ENCODE results near the gene HSF5. TPM values are rescaled to one million over a fixed set of nuclear protein-coding genes. Genes with fewer than 3 reads are reported as not detected.
"Not testable (repeated sequence)": the region's sequence is repeated elsewhere in the genome, so short reads cannot be mapped to it uniquely, and the experiment has no call there.

The HSF5 gene
- total RNA-seq, 1 donor from 2014 or later, result not detected

GRCh38 chr17:58503866-58504265 is 15.7 kb upstream of the HSF5 start:
- no peak for TF ChIP-seq CTCF (IDR thresholded peaks at IDR 0.05; ENCODE audit: borderline replicate concordance)
- Histone ChIP-seq H3K27me3 (ENCODE audit: low read depth) (no peaks in the 10 kb centered on the region), H3K9me3 (replicated peaks) (no peaks in the 10 kb centered on the region), H3K36me3 (peaks cover 97% of the 10 kb centered on the region), H3K4me1 (peaks cover 12% of the 10 kb centered on the region), H3K4me3 (no peak overlapping the region), H3K27ac (replicated peaks) (no peak overlapping the region)
- intact Hi-C loops (cut with micrococcal nuclease), result no loop called here
- DNase-seq, result no peak

DNA sequence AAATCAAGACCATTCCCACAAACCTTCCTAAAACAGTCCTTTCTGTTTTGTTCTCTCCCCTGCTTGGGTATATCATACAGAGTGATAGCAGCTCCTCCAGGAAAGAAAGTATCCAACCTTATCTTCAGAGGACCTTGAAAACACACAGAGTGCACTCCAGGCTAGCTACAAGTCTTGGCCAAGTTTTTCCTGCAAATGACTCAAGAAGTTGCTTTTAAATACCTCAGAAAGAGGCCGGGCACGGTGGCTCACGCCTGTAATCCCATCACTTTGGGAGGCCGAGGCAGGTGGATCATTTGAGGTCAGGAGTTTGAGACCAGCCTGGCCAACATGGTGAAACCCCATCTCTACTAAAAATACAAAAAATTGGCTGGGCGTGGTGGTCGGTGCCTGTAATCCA is 14.9 kb upstream of the HSF5 start:
- Histone ChIP-seq H3K36me3 (peaks cover 94% of the 10 kb centered on the region), H3K4me1 (peaks cover 12% of the 10 kb centered on the region)
- H3K27me3 ChIP-seq (ENCODE audit: low read depth); DNase-seq; H3K9me3 ChIP-seq (replicated peaks); H3K27ac ChIP-seq (replicated peaks); intact Hi-C loops (cut with micrococcal nuclease); H3K4me3 ChIP-seq: not testable (repeated sequence)

DNA sequence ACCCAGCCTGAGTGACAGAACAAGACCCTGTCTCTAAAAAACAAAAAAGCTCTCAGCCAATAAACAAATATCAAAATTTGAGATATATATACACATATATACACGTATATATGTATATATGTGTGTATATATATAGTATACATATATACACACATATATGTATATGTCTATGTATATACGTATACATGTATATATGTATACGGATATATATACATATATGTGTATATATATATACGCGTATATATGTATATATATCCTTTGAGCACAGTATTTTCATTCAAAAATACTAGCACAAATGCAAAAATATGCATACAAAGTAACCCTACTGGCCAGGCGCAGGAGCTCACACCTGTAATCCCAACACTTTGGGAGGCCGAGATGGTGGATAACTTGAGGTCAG is 13.2 kb upstream of the HSF5 start:
- Histone ChIP-seq H3K4me1 (no peaks in the 10 kb centered on the region), H3K27ac (replicated peaks) (no peak overlapping the region), H3K9me3 (replicated peaks) (no peaks in the 10 kb centered on the region), H3K36me3 (peaks cover 94% of the 10 kb centered on the region), H3K27me3 (ENCODE audit: low read depth) (no peaks in the 10 kb centered on the region), H3K4me3 (no peak overlapping the region)
- no peak for TF ChIP-seq CTCF (IDR thresholded peaks at IDR 0.05; ENCODE audit: borderline replicate concordance)
- intact Hi-C loops (cut with micrococcal nuclease), result no loop called here
- no peak for DNase-seq

GRCh38 chr17:58498177-58498828 is 10.1 kb upstream of the HSF5 start:
- no peak for TF ChIP-seq CTCF (IDR thresholded peaks at IDR 0.05; ENCODE audit: borderline replicate concordance)
- H3K36me3 ChIP-seq, result peaks cover 95% of the 10 kb centered on the region
- no peak overlapping the region for H3K4me3 ChIP-seq
- H3K4me1 ChIP-seq, result no peaks in the 10 kb centered on the region
- no peaks in the 10 kb centered on the region for H3K27me3 ChIP-seq (ENCODE audit: low read depth)
- no peaks in the 10 kb centered on the region for H3K9me3 ChIP-seq (replicated peaks)
- no peak for DNase-seq
- H3K27ac ChIP-seq (replicated peaks), result no peak overlapping the region
- intact Hi-C loops (cut with micrococcal nuclease), result no loop called here

DNA sequence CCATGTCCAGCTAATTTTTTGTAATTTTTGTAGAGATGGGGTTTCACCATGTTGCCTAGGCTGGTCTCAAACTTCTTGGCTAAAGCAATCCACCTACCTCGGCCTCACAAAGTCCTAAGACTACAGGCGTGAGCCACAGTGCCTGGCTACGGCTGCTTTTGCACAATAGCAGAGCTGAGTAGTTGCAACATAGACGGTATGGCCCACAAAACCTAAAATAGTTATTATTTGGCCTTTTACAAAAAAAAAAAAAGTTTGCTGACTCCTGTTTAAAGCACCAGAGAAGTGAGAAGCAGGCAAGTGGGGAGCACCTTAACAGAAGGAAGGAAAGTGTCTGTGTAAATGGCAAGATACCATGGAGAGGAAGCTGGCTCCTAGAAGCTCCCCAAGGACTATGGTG is 5.3 kb upstream of the HSF5 start:
- H3K4me3 ChIP-seq, result no peak overlapping the region
- TF ChIP-seq CTCF (IDR thresholded peaks at IDR 0.05; ENCODE audit: borderline replicate concordance), result no peak
- intact Hi-C loops (cut with micrococcal nuclease), result no loop called here
- no peaks in the 10 kb centered on the region for H3K27me3 ChIP-seq (ENCODE audit: low read depth)
- no peak for DNase-seq
- peaks cover 96% of the 10 kb centered on the region for H3K36me3 ChIP-seq
- H3K27ac ChIP-seq (replicated peaks), result no peak overlapping the region
- H3K4me1 ChIP-seq, result no peaks in the 10 kb centered on the region
- no peaks in the 10 kb centered on the region for H3K9me3 ChIP-seq (replicated peaks)

DNA sequence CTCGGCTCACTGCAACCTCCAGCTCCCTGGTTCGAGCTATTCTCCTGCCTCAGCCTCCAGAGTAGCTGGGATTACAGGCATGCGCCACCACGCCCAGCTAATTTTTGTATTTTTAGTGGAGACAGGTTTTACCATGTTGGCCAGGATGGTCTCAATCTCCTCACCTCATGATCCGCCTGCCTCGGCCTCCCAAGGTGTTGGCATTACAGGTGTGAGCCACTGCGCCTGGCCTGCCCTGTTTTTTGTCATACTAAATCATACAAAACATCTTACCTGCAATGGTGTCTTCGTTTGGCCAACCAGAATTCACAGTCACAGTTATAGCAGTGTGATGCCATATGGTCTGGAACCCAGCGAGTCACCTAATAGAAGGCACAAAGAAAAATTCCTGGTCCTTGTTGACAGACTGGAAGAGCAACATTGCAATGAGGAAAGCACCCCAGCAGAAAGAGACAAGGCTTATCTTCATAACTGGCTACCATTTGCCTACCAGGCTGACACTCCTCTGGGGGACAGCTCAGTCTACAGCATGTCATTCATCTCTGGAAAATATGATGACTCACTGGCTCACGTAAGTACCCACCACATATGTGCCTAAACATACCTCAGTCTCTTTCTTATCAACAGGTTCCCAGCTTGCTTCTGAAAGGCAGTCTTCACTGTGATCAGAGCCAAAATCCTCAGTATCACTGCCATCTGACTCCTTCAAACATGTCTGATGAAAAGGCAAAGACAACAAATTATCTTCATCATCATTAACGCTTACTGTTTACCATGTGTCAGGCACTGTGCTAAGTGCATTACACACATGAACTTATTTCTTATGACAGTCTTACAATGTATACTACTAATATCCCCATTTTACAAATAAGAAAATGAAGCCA is 4.3 kb upstream of the HSF5 start:
- Histone ChIP-seq H3K4me1 (no peaks in the 10 kb centered on the region), H3K27me3 (ENCODE audit: low read depth) (no peaks in the 10 kb centered on the region), H3K9me3 (replicated peaks) (no peaks in the 10 kb centered on the region), H3K4me3 (no peak overlapping the region), H3K27ac (replicated peaks) (no peak overlapping the region), H3K36me3 (peaks cover 98% of the 10 kb centered on the region)
- no peak for DNase-seq
- intact Hi-C loops (cut with micrococcal nuclease), result no loop called here
- no peak for TF ChIP-seq CTCF (IDR thresholded peaks at IDR 0.05; ENCODE audit: borderline replicate concordance)
